HAP-1 (cell line): Measurements from ENCODE around the gene PAX7.

ENCODE experiments used
- DNase-seq, 2 experiments: peaks; one replicate each; pipeline ENCODE4 v3.0.0-alpha.2; 2016 to 2020; ENCODE audit warnings: low spot score in 2 of 2
- H3K27me3 ChIP-seq: fragments of 250-450 bp; sonication (Bioruptor Pico); 2 replicates; pipeline ENCODE4 v1.5.1; 2020; ENCODE audit warnings: low read depth, mild to moderate bottlenecking, moderate library complexity
- H3K36me3 ChIP-seq: fragments of 250-450 bp; sonication (Bioruptor Pico); replicated peaks from 2 replicates; pipeline ENCODE4 v1.5.1; 2020; ENCODE audit warnings: mild to moderate bottlenecking
- H3K4me1 ChIP-seq: fragments of 250-450 bp; sonication (Bioruptor Pico); 2 replicates; pipeline ENCODE4 v1.5.1; 2020; ENCODE audit warnings: mild to moderate bottlenecking
- H3K4me3 ChIP-seq: fragments of 250-450 bp; sonication (Bioruptor Pico); 2 replicates; pipeline ENCODE4 v1.5.1; 2020; ENCODE audit warnings: mild to moderate bottlenecking, moderate library complexity
- H3K9me3 ChIP-seq: fragments of 250-450 bp; sonication (Bioruptor Pico); 2 replicates; pipeline ENCODE4 v1.5.1; 2020; ENCODE audit warnings: mild to moderate bottlenecking, moderate library complexity
- in situ Hi-C: fragments of 300-500 bp; cut with MboI; formaldehyde crosslinking; loops from 3 replicates; pipeline ENCODE4 v1.14.3; 2020; ENCODE audit warnings: low sequenced_read_pairs, inconsistent platforms, mixed read lengths

PAX7 gene

GRCh38 chr1:18652791-18653190 lies 22.1 kb downstream of the PAX7 start:
- in situ Hi-C loops: no loop called here
- H3K9me3 ChIP-seq: no peaks in the 10 kb centered on the region
- no peaks in the 10 kb centered on the region for H3K4me1 ChIP-seq
- peaks cover 40% of the 10 kb centered on the region for H3K27me3 ChIP-seq
- no peak overlapping the region for H3K4me3 ChIP-seq
- H3K36me3 ChIP-seq: no peaks in the 10 kb centered on the region
- no peak for DNase-seq

- in situ Hi-C loops: no loop called here
- DNase-seq: no peak
- Histone ChIP-seq H3K4me1 (no peaks in the 10 kb centered on the region), H3K9me3 (no peaks in the 10 kb centered on the region), H3K36me3 (no peaks in the 10 kb centered on the region), H3K27me3 (peaks cover 36% of the 10 kb centered on the region), H3K4me3 (no peak overlapping the region)
These were observed 22.7 kb downstream of the PAX7 start for GRCh38 chr1:18653367-18653766.

GRCh38 chr1:18653916-18654315 lies 23.3 kb downstream of the PAX7 start:
- no peaks in the 10 kb centered on the region for H3K4me1 ChIP-seq
- DNase-seq: no peak
- no peak overlapping the region for H3K4me3 ChIP-seq
- H3K9me3 ChIP-seq: no peaks in the 10 kb centered on the region
- in situ Hi-C loops: no loop called here
- H3K27me3 ChIP-seq: peaks cover 31% of the 10 kb centered on the region
- no peaks in the 10 kb centered on the region for H3K36me3 ChIP-seq

GRCh38 chr1:18654599-18654998 lies 24.0 kb downstream of the PAX7 start:
- Histone ChIP-seq H3K4me3 (no peak overlapping the region), H3K9me3 (no peaks in the 10 kb centered on the region), H3K27me3 (peaks cover 27% of the 10 kb centered on the region), H3K4me1 (no peaks in the 10 kb centered on the region), H3K36me3 (no peaks in the 10 kb centered on the region)
- in situ Hi-C loops: no loop called here
- DNase-seq: no peak

GRCh38 chr1:18657506-18658201 lies 27.0 kb downstream of the PAX7 start:
- Histone ChIP-seq H3K4me3 (no peak overlapping the region), H3K4me1 (no peaks in the 10 kb centered on the region), H3K9me3 (no peaks in the 10 kb centered on the region), H3K27me3 (peaks cover 15% of the 10 kb centered on the region), H3K36me3 (no peaks in the 10 kb centered on the region)
- DNase-seq: peak in 1 of 2 experiments; percentile 26
- in situ Hi-C loops: no loop called here

- peaks cover 7% of the 10 kb centered on the region; the same call in 1 of the 2 replicates for H3K27me3 ChIP-seq
- H3K9me3 ChIP-seq: no peaks in the 10 kb centered on the region
- DNase-seq: no peak
- H3K4me3 ChIP-seq: no peak overlapping the region
- in situ Hi-C loops: no loop called here
- H3K36me3 ChIP-seq: no peaks in the 10 kb centered on the region
- no peaks in the 10 kb centered on the region for H3K4me1 ChIP-seq
These were observed 28.2 kb downstream of the PAX7 start for GRCh38 chr1:18658831-18659230.

GRCh38 chr1:18661404-18662285 lies 31.0 kb downstream of the PAX7 start:
- Histone ChIP-seq H3K9me3 (no peaks in the 10 kb centered on the region), H3K27me3 (0 out of 2 replicates have a peak, but pooled peaks cover 6% of the 10 kb centered on the region), H3K36me3 (no peaks in the 10 kb centered on the region), H3K4me1 (no peaks in the 10 kb centered on the region), H3K4me3 (no peak overlapping the region)
- DNase-seq: peak in 1 of 2 experiments; percentile 19
- in situ Hi-C loops: no loop called here

- H3K36me3 ChIP-seq: no peaks in the 10 kb centered on the region
- no peaks in the 10 kb centered on the region for H3K4me1 ChIP-seq
- H3K27me3 ChIP-seq: peaks cover 7% of the 10 kb centered on the region; the same call in 1 of the 2 replicates
- DNase-seq: no peak
- H3K9me3 ChIP-seq: no peaks in the 10 kb centered on the region
- in situ Hi-C loops: no loop called here
- H3K4me3 ChIP-seq: no peak overlapping the region
These were observed 31.6 kb downstream of the PAX7 start for GRCh38 chr1:18662286-18662639.

GRCh38 chr1:18666317-18666920 lies 35.8 kb downstream of the PAX7 start:
- Histone ChIP-seq H3K4me3 (no peak overlapping the region), H3K36me3 (no peaks in the 10 kb centered on the region), H3K9me3 (no peaks in the 10 kb centered on the region), H3K4me1 (no peaks in the 10 kb centered on the region), H3K27me3 (peaks cover 15% of the 10 kb centered on the region)
- no peak for DNase-seq
- in situ Hi-C loops: no loop called here

- no peak for DNase-seq
- Histone ChIP-seq H3K27me3 (peaks cover 15% of the 10 kb centered on the region), H3K4me3 (no peak overlapping the region), H3K4me1 (no peaks in the 10 kb centered on the region), H3K36me3 (no peaks in the 10 kb centered on the region), H3K9me3 (no peaks in the 10 kb centered on the region)
- in situ Hi-C loops: no loop called here
These were observed 36.7 kb downstream of the PAX7 start for GRCh38 chr1:18667333-18667732.

GRCh38 chr1:18668046-18668445 lies 37.4 kb downstream of the PAX7 start:
- no peaks in the 10 kb centered on the region for H3K9me3 ChIP-seq
- no peaks in the 10 kb centered on the region for H3K36me3 ChIP-seq
- no peak for DNase-seq
- no peaks in the 10 kb centered on the region for H3K4me1 ChIP-seq
- H3K27me3 ChIP-seq: peaks cover 17% of the 10 kb centered on the region
- H3K4me3 ChIP-seq: no peak overlapping the region
- in situ Hi-C loops: no loop called here

- Histone ChIP-seq H3K4me3 (no peak overlapping the region), H3K4me1 (no peaks in the 10 kb centered on the region), H3K9me3 (no peaks in the 10 kb centered on the region), H3K27me3 (peaks cover 22% of the 10 kb centered on the region), H3K36me3 (no peaks in the 10 kb centered on the region)
- in situ Hi-C loops: no loop called here
- no peak for DNase-seq
These were observed 38.2 kb downstream of the PAX7 start for GRCh38 chr1:18668750-18669404.

- Histone ChIP-seq H3K4me1 (no peaks in the 10 kb centered on the region), H3K36me3 (no peaks in the 10 kb centered on the region), H3K27me3 (peaks cover 36% of the 10 kb centered on the region), H3K9me3 (no peaks in the 10 kb centered on the region), H3K4me3 (no peak overlapping the region)
- in situ Hi-C loops: no loop called here
- DNase-seq: no peak
These were observed 39.6 kb downstream of the PAX7 start for GRCh38 chr1:18670121-18670867.
